Bronchial epithelial cell (primary cell): Measurements from ENCODE around the gene CALB2. TPM values are rescaled to one million over a fixed set of nuclear protein-coding genes. Genes with fewer than 3 reads are reported as not detected.
A peak's percentile ranks its signal among the peaks of the same experiment; 100 is the strongest.

Source experiments
- DNase-seq: peaks from one replicate; pipeline ENCODE4 v3.0.0-alpha.2; 2010; ENCODE audit warnings: low read depth
- FAIRE-seq: peaks from 2 replicates; lab custom pipeline; 2011; peaks lifted over from hg19 to GRCh38; lab: Jason Lieb, UNC
- H3K27me3 ChIP-seq: 2 replicates; pipeline ENCODE4 v1.5.1; 2011; ENCODE audit warnings: low read length; ENCODE audit not compliant: control insufficient read depth, insufficient read depth
- H3K36me3 ChIP-seq: 2 replicates; pipeline ENCODE4 v1.5.1; 2011; ENCODE audit warnings: low read length; ENCODE audit not compliant: control insufficient read depth, insufficient read depth
- H3K4me3 ChIP-seq: 2 replicates; pipeline ENCODE4 v1.5.1; 2011; ENCODE audit warnings: mild to moderate bottlenecking, low read depth, low read length, control low read depth
- total RNA-seq: library from RNA; depleted of rRNA; stranded (reverse); fragments of >200 nt; gene quantifications from 2 replicates; pipeline ENCODE4 v1.2.1, GENCODE V29; 2014
- TF ChIP-seq, protein P1 (sequence below): IDR thresholded peaks from 2 replicates; pipeline ENCODE4 v1.5.1; 2011; ENCODE audit warnings: mild to moderate bottlenecking, moderate library complexity, low read length, control low read depth, inconsistent platforms; ENCODE audit not compliant: insufficient read depth, severe bottlenecking

Gene CALB2
- total RNA-seq, 1 donor from 2014 or later, result 0.26 TPM

DNA sequence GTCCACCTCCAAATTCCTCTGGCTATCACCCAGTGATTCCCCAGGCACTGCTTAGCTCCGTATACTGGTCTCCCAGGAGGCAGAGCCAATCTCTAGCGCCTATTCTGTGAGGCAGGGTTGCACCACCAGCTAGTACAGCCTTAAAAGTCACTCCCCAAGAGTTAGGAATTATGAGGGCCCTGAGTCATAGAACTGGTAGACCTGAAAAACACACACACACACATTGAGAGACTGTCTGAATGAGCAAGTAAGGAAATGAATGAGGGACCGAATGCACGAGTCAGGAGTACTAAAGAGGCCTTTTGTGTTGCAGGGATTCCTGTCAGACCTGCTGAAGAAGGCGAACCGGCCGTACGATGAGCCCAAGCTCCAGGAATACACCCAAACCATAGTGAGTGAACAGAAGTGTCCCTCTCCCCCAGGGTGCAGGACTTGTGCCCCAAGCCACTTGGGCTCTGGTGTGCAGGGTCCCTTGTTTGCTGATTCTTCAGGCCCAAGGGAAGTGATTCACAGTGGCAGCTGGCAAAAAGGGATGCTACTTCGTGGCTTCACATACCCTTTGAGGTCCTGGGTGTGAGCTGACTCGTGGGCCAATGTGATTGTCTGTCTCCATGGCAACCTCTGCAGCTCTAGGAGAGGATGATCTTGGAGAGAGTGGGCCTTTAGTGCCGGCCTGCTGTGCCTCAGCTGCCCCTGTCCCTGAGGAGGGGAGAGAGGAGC, 24.7 kb downstream of the CALB2 start:
- H3K4me3 ChIP-seq, result no peak overlapping the region
- FAIRE-seq (no peak), DNase-seq (peak; percentile 47)
- H3K36me3 ChIP-seq, result no peaks in the 10 kb centered on the region
- TF ChIP-seq, protein P1, sequence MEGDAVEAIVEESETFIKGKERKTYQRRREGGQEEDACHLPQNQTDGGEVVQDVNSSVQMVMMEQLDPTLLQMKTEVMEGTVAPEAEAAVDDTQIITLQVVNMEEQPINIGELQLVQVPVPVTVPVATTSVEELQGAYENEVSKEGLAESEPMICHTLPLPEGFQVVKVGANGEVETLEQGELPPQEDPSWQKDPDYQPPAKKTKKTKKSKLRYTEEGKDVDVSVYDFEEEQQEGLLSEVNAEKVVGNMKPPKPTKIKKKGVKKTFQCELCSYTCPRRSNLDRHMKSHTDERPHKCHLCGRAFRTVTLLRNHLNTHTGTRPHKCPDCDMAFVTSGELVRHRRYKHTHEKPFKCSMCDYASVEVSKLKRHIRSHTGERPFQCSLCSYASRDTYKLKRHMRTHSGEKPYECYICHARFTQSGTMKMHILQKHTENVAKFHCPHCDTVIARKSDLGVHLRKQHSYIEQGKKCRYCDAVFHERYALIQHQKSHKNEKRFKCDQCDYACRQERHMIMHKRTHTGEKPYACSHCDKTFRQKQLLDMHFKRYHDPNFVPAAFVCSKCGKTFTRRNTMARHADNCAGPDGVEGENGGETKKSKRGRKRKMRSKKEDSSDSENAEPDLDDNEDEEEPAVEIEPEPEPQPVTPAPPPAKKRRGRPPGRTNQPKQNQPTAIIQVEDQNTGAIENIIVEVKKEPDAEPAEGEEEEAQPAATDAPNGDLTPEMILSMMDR, result no peak
- H3K27me3 ChIP-seq, result no peaks in the 10 kb centered on the region

DNA sequence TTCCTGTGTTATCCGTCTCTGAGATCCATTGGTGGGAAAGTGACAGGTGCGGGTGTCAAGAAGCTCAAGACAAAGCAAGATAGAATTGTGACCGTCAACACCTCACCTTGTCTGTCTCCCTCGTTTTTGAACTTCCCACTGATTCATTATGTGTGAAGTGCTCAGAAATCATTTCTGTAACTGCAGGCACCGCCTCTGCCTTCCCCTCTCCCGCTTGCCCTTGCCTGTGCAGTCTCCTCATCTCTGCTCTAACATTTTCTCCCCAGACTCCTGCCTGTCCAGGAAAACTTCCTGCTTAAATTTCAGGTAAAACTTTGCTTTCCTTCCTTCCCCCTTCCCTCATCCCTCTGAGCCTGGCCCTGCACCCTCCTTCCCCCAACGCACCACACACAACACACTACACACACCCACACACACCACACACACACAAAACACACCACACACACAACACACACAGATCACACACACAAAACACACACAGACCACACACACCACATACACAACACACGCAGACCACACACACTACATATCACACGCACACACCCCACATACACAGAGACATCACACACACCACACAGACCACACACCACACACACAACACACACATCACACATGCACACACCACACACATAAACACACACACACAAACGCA, 25.7 kb downstream of the CALB2 start:
- TF ChIP-seq, protein P1, result no peak
- no peak for DNase-seq
- Histone ChIP-seq H3K27me3 (no peaks in the 10 kb centered on the region), H3K4me3 (no peak overlapping the region), H3K36me3 (no peaks in the 10 kb centered on the region)
- FAIRE-seq, result peak; percentile 92

DNA sequence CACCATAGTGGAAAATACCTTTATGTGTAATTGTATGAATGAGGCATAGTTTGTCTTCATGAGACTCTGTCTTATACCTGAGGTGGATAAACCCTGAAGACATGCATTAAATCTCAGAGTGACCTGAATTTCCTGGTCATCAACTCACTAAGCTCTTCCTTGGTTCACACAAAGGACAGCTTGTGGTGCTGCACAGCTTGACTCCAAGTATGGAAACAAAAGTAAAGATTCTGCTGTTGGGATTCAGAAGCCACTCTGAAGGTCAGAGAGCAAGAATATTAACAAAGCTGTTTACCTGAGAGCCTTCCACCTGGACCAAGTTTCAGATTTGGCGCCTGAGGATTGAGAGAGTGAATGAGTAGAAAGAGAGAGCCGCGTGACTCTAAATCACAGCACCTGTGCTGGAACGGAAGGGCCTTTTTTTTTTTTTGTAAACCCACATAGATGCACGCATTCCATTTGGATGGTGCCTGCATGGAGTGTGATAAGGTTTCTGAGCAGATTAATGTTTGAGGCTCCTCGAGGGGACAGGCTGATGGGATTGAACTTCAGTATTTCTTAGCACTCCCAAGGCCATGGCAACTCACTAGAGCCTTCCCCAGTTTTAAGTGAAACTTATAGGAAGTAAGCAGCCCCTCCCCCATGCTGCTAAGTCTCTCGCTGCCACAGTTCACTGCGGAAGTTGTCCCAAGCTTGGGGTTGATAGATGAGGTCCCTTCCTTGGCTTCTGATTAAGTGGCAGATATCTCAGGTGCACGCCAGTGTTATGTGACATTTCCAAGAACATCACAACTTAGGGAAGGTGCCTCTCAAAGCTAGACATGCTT, 28.7 kb downstream of the CALB2 start:
- Histone ChIP-seq H3K27me3 (no peaks in the 10 kb centered on the region), H3K4me3 (no peak overlapping the region), H3K36me3 (no peaks in the 10 kb centered on the region)
- FAIRE-seq (no peak), DNase-seq (no peak)
- TF ChIP-seq, protein P1, result no peak

DNA sequence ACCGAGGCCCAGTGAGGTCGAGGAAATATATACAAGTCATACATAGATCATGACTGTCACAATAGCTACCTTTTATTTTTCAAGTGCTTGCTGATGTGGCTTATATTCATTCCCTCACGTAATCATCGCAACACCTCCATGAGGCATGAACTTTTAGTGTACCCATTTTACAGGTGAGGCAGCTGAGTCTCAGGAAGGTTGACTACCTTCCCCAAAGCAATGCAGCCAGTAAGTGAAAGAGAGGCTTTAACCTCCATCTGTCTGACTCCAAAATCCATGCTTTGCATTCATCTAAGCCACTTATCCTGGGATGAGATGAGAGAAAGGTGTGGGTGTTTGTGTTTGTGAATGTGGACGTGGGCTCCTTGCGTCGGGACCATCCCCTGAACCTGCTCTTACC, 30.8 kb downstream of the CALB2 start:
- FAIRE-seq, result no peak
- H3K36me3 ChIP-seq, result no peaks in the 10 kb centered on the region

DNA sequence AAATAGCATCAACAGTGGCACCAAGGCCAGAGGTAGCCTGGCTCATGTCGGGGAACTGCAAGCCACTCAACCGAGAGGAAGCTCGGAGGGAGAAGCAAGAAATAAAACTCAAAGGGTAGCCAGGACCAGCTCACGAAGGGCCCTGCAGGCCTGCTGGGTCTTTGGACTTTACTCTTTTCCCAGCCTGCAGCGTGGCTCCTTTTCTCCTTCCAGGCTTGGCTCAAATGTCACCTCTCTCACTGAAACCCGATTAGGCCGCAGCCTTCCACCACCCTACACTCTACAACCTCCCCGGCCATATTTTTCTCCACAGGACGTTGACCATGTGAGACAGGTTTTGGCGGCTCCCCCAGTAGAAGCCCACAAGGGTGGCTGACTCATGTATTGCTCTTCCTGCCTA, 38.1 kb downstream of the CALB2 start:
- FAIRE-seq (no peak), DNase-seq (no peak)
- no peak overlapping the region for H3K4me3 ChIP-seq
- H3K36me3 ChIP-seq, result no peaks in the 10 kb centered on the region
- TF ChIP-seq, protein P1, result no peak
- no peaks in the 10 kb centered on the region for H3K27me3 ChIP-seq

More for the DNA sequence above, 30.8 kb downstream of the CALB2 start:
- no peak for DNase-seq
- Histone ChIP-seq H3K27me3 (no peaks in the 10 kb centered on the region), H3K4me3 (no peak overlapping the region)
- TF ChIP-seq, protein P1, result no peak
